Kidney (tissue), 14 donors: Measurements from ENCODE around the gene ANGPTL4. TPM values are rescaled to one million over a fixed set of nuclear protein-coding genes. Genes with fewer than 3 reads are reported as not detected.
"Not testable (repeated sequence)": the region's sequence is repeated elsewhere in the genome, so short reads cannot be mapped to it uniquely, and the experiment has no call there.

Experiments used
- DNase-seq, 5 donors: peaks; one replicate each; pipeline ENCODE4 v3.0.0-alpha.2; 2013 to 2020
- FAIRE-seq: peaks from 2 replicates; lab custom pipeline; 2012; peaks lifted over from hg19 to GRCh38; lab: Jason Lieb, UNC
- H3K27ac ChIP-seq, 2 donors: one replicate each; pipeline ENCODE4 v1.7.0; 2013; ENCODE audit warnings: low read depth in 2 of 2, low read length in 2 of 2, inconsistent platforms in 1 of 2
- H3K27me3 ChIP-seq: one replicate; pipeline ENCODE4 v1.7.1; 2013; ENCODE audit warnings: low read length, inconsistent platforms; ENCODE audit not compliant: control insufficient read depth, insufficient read depth
- H3K36me3 ChIP-seq, 3 donors: one replicate each; pipeline versions ENCODE4 v1.7.0 to v1.7.1; 2013; ENCODE audit warnings: low read length in 3 of 3, control low read depth in 1 of 3, inconsistent platforms in 1 of 3; ENCODE audit not compliant: insufficient read depth in 3 of 3, control insufficient read depth in 2 of 3
- H3K4me1 ChIP-seq, 3 donors: one replicate each; pipeline versions ENCODE4 v1.7.0 to v1.7.1; 2013; ENCODE audit warnings: low read length in 3 of 3, inconsistent platforms in 1 of 3, low read depth in 1 of 3; ENCODE audit not compliant: control insufficient read depth in 2 of 3, insufficient read depth in 2 of 3
- H3K4me3 ChIP-seq, 3 donors: one replicate each; pipeline versions ENCODE4 v1.7.0 to v1.8.1; 2013; ENCODE audit warnings: low read length in 3 of 3, control low read depth in 1 of 3, inconsistent platforms in 1 of 3
- H3K9ac ChIP-seq, 3 donors: one replicate each; pipeline versions ENCODE4 v1.7.0 to v1.7.1; 2013; ENCODE audit warnings: low read length in 3 of 3, control low read depth in 1 of 3, inconsistent platforms in 1 of 3
- H3K9me3 ChIP-seq, 3 donors: one replicate each; pipeline versions ENCODE4 v1.7.0 to v1.7.1; 2013; ENCODE audit warnings: low read length in 3 of 3, control low read depth in 1 of 3, inconsistent platforms in 1 of 3; ENCODE audit not compliant: control insufficient read depth in 2 of 3, insufficient read depth in 1 of 3
- intact Hi-C: fragments of 100-400 bp; cut with DNase I; formaldehyde crosslinking; loops from one replicate; pipeline ENCODE4 v1.11.1; 2022
- polyA plus RNA-seq: library from polyadenylated mRNA; stranded (reverse); fragments of 350-450 nt; fragmentation: Illumina TruSeq; extraction: RNeasy Lipid Tissue Mini Kit (QIAGEN cat#74804); gene quantifications from one replicate; pipeline ENCODE4 v1.2.3, GENCODE V29; 2014; ENCODE audit warnings: low read depth, low replicate concordance; ENCODE audit not compliant: insufficient read depth
- total RNA-seq: library from RNA; stranded (reverse); fragmentation: NEBNext Ultra II Directional; extraction: Animal tissue kit (Norgen Biotek cat#: 25700); gene quantifications from one replicate; pipeline ENCODE4 v1.2.1, GENCODE V29; 2021
- TF ChIP-seq, protein P1 (sequence below): IDR thresholded peaks from 3 replicates; pipeline ENCODE4 v1.5.1; 2012; ENCODE audit warnings: mild to moderate bottlenecking, moderate library complexity, borderline replicate concordance; ENCODE audit not compliant: insufficient read depth; ENCODE audit errors: extremely low read depth
- donor health status: control.
- donor health status: control.
- donor health status: control.
- donor health status: control.
- donor health status: control.
- donor health status: DM: yes; HTN: yes; CAD: no.
- donor health status: Normal renal cell carcinoma (clear cell type).

The ANGPTL4 gene
- total and polyA plus RNA-seq, 2 donors from 2014 or later, result 7.2 to 40.3 TPM

DNA sequence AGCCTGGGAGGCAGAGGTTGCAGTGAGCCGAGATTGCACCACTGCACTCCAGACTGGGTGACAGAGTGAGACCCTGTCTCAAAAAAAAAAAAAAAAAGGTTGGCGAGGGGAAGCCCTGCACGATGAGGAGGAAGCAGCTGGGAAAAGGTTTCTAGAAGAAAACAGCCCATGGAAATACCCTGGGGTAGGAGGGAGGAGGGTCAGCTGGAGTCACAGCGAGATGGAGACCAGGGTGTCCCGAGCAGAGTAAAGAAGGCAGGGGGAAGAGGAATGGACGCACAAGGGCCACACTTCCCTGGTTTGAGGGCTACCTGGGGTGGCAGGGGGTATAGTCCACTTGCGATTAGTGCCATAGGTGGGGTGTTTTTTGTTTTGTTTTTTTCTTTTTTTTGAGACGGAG lies 27.3 kb upstream of the ANGPTL4 start:
- peaks cover 15% of the 10 kb centered on the region for H3K27me3 ChIP-seq
- no peak overlapping the region for H3K4me3 ChIP-seq
- H3K27ac ChIP-seq, result no peak overlapping the region
- H3K4me1 ChIP-seq, result peaks cover 0 to 11% (median 0%) of the 10 kb centered on the region in 3 donors
- H3K9me3 ChIP-seq, result no peaks in the 10 kb centered on the region
- H3K9ac ChIP-seq, result no peak overlapping the region
- H3K36me3 ChIP-seq, result no peaks in the 10 kb centered on the region
- TF ChIP-seq, protein P1, sequence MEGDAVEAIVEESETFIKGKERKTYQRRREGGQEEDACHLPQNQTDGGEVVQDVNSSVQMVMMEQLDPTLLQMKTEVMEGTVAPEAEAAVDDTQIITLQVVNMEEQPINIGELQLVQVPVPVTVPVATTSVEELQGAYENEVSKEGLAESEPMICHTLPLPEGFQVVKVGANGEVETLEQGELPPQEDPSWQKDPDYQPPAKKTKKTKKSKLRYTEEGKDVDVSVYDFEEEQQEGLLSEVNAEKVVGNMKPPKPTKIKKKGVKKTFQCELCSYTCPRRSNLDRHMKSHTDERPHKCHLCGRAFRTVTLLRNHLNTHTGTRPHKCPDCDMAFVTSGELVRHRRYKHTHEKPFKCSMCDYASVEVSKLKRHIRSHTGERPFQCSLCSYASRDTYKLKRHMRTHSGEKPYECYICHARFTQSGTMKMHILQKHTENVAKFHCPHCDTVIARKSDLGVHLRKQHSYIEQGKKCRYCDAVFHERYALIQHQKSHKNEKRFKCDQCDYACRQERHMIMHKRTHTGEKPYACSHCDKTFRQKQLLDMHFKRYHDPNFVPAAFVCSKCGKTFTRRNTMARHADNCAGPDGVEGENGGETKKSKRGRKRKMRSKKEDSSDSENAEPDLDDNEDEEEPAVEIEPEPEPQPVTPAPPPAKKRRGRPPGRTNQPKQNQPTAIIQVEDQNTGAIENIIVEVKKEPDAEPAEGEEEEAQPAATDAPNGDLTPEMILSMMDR, result no peak
- no peak for DNase-seq
- no peak for FAIRE-seq
- intact Hi-C loops, result no loop called here

DNA sequence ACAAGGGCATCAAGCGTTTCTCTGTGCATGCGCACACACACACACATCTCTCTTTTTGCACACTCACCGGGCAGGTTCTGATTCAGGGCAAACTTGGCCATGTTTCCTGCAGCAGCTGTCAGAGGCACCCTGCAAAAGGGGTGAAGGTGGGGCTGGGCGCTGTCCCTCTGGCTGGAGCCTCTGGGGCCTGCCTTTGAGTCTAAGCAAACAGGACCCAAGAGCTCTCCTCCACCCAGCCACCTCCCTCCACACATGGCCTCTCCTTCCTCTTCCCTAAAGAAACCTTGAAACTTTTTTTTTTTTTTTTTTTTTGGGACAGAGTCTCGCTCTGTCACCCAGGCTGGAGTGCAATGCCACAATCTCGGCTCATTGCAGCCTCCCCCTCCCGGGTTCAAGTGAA lies 26.2 kb upstream of the ANGPTL4 start:
- DNase-seq (no peak), FAIRE-seq (no peak)
- TF ChIP-seq, protein P1, result no peak
- H3K9me3 ChIP-seq, result no peaks in the 10 kb centered on the region
- no peak overlapping the region for H3K27ac ChIP-seq
- intact Hi-C loops, result no loop called here
- no peak overlapping the region for H3K9ac ChIP-seq
- H3K27me3 ChIP-seq, result peaks cover 15% of the 10 kb centered on the region
- H3K4me1 ChIP-seq, result peaks cover 0 to 11% (median 0%) of the 10 kb centered on the region in 3 donors
- no peaks in the 10 kb centered on the region for H3K36me3 ChIP-seq
- H3K4me3 ChIP-seq, result no peak overlapping the region

DNA sequence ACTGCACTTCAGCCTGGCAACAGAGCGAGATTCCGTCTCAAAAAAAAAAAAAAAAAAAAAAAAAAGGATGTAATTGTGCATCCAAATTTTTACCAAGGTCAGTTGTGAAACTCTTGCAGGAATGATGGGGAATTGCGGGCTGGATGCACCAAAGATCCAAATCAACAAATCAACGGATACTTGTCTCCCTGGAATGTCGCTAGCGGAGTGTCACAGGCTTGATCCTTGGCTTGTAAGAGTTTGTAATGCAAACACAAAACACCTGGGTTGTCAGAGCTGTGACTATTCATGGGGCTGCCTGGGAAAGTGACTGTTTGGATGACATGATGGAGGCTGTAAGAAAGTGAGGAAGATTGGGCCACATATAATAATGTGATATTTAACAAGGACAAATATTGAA lies 25.1 kb upstream of the ANGPTL4 start:
- Histone ChIP-seq H3K27me3 (peaks cover 11% of the 10 kb centered on the region), H3K4me3 (no peak overlapping the region), H3K9me3 (no peaks in the 10 kb centered on the region), H3K4me1 (peaks cover 0 to 7% (median 0%) of the 10 kb centered on the region in 3 donors), H3K27ac (no peak overlapping the region), H3K9ac (no peak overlapping the region), H3K36me3 (no peaks in the 10 kb centered on the region)
- no peak for DNase-seq
- FAIRE-seq, result no peak
- intact Hi-C loops, result no loop called here
- TF ChIP-seq, protein P1, result no peak

DNA sequence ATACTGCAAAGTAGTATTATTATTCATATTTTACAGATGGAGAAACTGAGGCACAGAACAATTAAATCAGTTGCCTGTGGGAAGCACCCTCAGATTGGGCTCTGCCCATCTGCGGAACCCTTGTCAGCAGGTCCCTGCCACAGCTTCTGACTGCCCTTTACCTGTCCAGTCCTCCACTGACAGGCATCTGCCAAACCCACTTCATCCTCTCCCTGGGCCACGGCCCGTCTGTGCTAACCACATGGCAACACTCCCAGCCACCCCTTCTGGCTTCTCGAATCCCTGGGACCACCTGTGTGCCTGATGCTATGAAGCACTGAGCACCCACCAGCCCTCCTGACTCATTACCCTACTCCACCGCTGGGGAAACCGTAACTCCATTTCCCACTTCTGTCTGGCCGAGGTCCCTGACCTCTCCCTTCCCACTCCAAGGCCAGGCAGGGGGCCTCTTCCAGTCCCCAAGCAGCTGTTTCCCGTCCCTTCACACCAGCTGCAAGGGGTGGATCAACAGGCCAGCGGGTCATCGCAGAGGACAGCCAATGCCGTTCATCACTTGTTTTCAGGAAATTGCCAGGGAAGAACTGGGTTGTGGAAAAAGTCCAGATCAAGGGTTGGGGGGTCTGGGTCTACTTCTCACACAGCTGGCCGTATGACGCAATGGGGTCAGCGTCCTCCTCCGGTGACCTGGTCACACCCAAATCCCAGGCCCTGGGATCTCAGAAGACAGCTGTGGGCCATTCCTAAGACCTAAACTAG lies 23.4 kb upstream of the ANGPTL4 start:
- intact Hi-C loops, result no loop called here
- peaks cover 0 to 5% (median 0%) of the 10 kb centered on the region in 3 donors for H3K4me1 ChIP-seq
- H3K36me3 ChIP-seq, result no peaks in the 10 kb centered on the region
- H3K27me3 ChIP-seq, result peaks cover 7% of the 10 kb centered on the region
- no peaks in the 10 kb centered on the region for H3K9me3 ChIP-seq
- no peak for FAIRE-seq
- H3K27ac ChIP-seq, result peak overlapping the region; percentile 32 to 60
- peak overlapping the region in 1 of 3 donors; percentile 6 for H3K4me3 ChIP-seq
- no peak overlapping the region for H3K9ac ChIP-seq
- peak in 2 of 5 donors; percentile 78 to 88 for DNase-seq
- TF ChIP-seq, protein P1, result no peak

DNA sequence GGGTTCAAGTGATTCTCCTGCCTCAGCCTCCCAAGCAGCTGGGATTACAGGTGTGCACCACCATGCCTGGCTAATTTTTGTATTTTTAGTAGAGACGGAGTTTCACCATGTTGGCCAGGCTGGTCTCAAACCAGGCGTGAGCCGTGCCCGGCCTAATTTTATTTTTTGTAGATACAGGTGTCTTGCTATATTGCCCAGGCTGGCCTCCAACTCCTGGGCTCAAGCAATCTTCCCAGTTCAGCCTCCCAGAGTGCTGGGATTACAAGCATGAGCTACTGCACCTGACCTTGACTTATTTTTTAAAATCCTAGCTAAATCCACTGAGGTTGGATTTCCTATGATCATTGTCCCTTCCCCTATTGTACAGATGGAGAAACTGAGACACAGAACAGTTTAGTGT lies 22.5 kb upstream of the ANGPTL4 start:
- peak overlapping the region in 1 of 3 donors; percentile 51 for H3K9ac ChIP-seq
- H3K4me1 ChIP-seq, DNase-seq, H3K4me3 ChIP-seq, H3K36me3 ChIP-seq, H3K9me3 ChIP-seq, H3K27me3 ChIP-seq, FAIRE-seq, intact Hi-C loops: not testable (repeated sequence)
- peak overlapping the region; percentile 76 to 89 for H3K27ac ChIP-seq
